PC-3 (cell line): ENCODE data around the gene NHERF2.

Experiments
- EZH2 ChIP-seq: fragments of 300-600 bp; sonication (generic); IDR thresholded peaks from one replicate; pipeline ENCODE4 v1.6.1; 2017; ENCODE audit warnings: antibody characterized with exemption, mild to moderate bottlenecking, low read length; ENCODE audit not compliant: unreplicated experiment
- EZH2phosphoT487 ChIP-seq: fragments of 300-600 bp; sonication (generic); IDR thresholded peaks from 2 replicates; pipeline ENCODE4 v1.6.1; 2018; ENCODE audit warnings: mild to moderate bottlenecking, antibody characterized with exemption, low read length, borderline replicate concordance
- TF ChIP-seq, protein P1 (sequence below): fragments of 300-600 bp; sonication (generic); conservative IDR thresholded peaks from 2 replicates; pipeline ENCODE4 v1.5.1; 2017; ENCODE audit warnings: antibody characterized with exemption, low read depth, mild to moderate bottlenecking, low read length

DNA sequence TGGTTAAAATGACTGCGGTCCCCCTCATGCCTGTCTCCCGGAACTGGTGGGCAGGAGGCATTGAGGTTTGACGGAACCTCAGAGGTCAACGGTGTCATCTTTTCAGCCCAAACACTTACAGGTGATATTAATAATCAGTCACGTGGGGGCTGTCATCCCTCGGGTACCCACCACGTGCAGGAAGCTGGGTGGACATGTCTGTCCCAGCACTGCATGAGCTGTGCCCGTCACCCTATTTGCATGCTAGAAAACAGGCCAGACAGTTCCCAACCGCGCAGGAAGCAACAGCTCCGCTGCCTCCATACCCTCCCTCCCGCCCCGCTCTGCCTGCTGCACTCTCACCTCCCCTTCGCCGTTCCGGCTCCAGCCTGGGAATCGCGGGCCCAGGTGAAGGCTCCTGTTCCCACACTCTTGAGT, 35.6 kb upstream of the NHERF2 start:
- TF ChIP-seq, protein P1, sequence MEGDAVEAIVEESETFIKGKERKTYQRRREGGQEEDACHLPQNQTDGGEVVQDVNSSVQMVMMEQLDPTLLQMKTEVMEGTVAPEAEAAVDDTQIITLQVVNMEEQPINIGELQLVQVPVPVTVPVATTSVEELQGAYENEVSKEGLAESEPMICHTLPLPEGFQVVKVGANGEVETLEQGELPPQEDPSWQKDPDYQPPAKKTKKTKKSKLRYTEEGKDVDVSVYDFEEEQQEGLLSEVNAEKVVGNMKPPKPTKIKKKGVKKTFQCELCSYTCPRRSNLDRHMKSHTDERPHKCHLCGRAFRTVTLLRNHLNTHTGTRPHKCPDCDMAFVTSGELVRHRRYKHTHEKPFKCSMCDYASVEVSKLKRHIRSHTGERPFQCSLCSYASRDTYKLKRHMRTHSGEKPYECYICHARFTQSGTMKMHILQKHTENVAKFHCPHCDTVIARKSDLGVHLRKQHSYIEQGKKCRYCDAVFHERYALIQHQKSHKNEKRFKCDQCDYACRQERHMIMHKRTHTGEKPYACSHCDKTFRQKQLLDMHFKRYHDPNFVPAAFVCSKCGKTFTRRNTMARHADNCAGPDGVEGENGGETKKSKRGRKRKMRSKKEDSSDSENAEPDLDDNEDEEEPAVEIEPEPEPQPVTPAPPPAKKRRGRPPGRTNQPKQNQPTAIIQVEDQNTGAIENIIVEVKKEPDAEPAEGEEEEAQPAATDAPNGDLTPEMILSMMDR: no peak
- TF ChIP-seq EZH2phosphoT487 (no peak), EZH2 (no peak)
